ENCODE data around the gene TBC1D17.

Gene TBC1D17

DNA sequence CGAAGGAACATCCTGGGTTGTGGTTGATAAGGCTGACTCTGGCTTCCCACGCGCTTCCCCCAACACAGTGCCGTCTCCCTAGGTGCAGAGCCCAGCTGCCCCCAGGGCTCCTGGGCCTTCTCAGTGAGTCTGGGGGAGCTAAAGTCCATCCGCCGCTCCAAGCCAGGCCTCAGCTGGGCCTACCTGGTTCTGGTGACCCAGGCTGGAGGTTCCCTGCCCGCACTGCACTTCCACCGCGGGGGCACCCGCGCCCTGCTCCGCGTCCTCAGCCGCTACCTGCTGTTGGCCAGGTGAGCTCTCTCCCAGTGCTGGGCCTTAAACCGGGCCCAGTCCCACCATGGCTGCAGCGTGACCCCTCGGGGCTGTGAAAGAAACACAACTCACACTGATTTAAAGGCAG is 3.7 kb downstream of the TBC1D17 start:
- TF ChIP-seq, protein P1, sequence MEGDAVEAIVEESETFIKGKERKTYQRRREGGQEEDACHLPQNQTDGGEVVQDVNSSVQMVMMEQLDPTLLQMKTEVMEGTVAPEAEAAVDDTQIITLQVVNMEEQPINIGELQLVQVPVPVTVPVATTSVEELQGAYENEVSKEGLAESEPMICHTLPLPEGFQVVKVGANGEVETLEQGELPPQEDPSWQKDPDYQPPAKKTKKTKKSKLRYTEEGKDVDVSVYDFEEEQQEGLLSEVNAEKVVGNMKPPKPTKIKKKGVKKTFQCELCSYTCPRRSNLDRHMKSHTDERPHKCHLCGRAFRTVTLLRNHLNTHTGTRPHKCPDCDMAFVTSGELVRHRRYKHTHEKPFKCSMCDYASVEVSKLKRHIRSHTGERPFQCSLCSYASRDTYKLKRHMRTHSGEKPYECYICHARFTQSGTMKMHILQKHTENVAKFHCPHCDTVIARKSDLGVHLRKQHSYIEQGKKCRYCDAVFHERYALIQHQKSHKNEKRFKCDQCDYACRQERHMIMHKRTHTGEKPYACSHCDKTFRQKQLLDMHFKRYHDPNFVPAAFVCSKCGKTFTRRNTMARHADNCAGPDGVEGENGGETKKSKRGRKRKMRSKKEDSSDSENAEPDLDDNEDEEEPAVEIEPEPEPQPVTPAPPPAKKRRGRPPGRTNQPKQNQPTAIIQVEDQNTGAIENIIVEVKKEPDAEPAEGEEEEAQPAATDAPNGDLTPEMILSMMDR (IDR thresholded peaks at IDR 0.05) = no peak
- DNase-seq = peak in 1 of 2 donors; percentile 56
- Histone ChIP-seq H3K4me1 (peaks cover 0 to 15% (median 11%) of the 10 kb centered on the region in 4 donors), H3K9me3 (no peaks in the 10 kb centered on the region), H3K4me3 (no peak overlapping the region), H3K27me3 (no peaks in the 10 kb centered on the region), H3K36me3 (peaks cover 62 to 74% (median 65%) of the 10 kb centered on the region in 3 donors), H3K27ac (no peak overlapping the region)
- intact Hi-C loops (cut with DNase I; ENCODE audit: low total_unique reads) = no loop called here

DNA sequence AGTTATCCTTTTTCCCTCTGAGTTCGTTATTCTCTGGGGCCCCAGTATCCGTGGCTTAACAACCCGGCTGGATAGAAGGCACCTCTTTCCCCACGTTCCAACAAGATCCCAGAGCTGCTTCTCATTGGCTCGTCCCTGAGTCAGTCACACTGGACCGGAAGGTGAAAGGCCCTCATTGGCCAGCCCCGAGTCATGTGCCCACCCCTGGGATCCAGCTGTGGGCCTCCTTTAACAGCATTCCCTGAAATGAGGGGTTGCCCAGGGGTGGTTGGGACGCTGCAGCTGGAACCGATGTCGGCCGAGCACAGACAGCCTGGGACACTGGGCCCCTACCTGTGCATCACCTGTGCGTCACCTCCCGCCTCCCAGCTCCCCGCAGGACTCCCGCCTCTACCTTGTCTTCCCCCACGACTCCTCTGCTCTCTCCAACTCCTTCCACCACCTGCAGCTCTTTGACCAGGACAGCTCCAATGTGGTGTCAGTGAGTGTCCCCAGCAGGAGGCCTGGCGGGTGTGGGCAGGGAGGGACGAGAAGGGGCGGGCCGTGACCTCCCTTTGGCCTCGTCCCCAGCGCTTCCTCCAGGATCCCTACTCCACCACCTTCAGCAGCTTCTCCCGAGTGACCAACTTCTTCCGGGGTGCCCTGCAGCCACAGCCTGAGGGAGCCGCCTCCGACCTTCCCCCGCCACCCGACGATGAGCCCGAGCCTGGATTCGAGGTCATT is 4.3 kb downstream of the TBC1D17 start:
- peak in 1 of 2 donors; percentile 60 for DNase-seq
- intact Hi-C loops (cut with DNase I; ENCODE audit: low total_unique reads) = no loop called here

DNA sequence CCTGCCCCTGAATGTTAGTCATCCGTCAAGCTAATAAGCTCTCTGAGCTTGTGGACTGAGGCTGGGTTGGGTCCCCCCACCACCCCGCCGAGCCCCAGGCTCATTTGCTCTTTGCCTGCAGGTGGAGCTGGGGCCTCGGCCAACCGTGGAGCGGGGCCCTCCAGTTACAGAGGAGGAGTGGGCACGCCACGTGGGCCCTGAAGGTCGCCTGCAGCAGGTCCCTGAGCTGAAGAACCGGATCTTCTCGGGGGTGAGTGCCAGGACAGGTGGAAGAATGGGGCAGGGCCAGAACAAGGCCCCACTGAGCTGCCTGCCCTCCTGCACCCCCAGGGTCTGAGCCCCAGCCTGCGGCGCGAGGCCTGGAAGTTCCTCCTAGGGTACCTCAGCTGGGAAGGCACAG is 5.1 kb downstream of the TBC1D17 start:
- TF ChIP-seq, protein P1 (IDR thresholded peaks at IDR 0.05) = no peak
- Histone ChIP-seq H3K27me3 (no peaks in the 10 kb centered on the region), H3K4me3 (no peak overlapping the region), H3K27ac (no peak overlapping the region), H3K4me1 (peaks cover 0 to 15% (median 11%) of the 10 kb centered on the region in 4 donors), H3K36me3 (peaks cover 62 to 89% (median 75%) of the 10 kb centered on the region in 3 donors), H3K9me3 (no peaks in the 10 kb centered on the region)
- intact Hi-C loops (cut with DNase I; ENCODE audit: low total_unique reads) = no loop called here
- no peak for DNase-seq

More for the DNA sequence above, 4.3 kb downstream of the TBC1D17 start:
- H3K36me3 ChIP-seq = peaks cover 62 to 81% (median 67%) of the 10 kb centered on the region in 3 donors
- H3K9me3 ChIP-seq = no peaks in the 10 kb centered on the region
- H3K4me1 ChIP-seq = peaks cover 0 to 15% (median 11%) of the 10 kb centered on the region in 4 donors
- TF ChIP-seq, protein P1 (IDR thresholded peaks at IDR 0.05) = no peak
- H3K27me3 ChIP-seq = no peaks in the 10 kb centered on the region
- no peak overlapping the region for H3K27ac ChIP-seq
- H3K4me3 ChIP-seq = no peak overlapping the region

DNA sequence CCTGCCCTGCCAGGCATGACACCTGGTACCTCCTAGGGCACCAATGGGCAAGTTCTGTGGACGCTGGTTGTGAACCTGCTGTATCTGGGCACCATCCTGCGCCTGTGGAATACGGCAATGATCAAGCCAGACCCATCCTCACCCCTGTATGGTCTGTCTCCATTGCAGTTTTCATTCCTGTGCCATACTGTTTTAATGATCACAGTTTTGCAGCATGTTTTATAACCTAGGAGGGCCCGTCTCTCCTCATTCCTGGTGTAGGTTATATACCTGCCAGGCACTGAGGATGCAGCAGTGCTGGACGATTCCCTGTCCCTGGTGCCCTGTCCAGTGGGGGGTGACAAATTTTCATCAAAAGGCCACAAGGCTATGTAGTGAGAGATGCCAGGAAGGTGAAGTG is 5.6 kb downstream of the TBC1D17 start:
- DNase-seq = no peak
- H3K4me1 ChIP-seq = peaks cover 0 to 15% (median 10%) of the 10 kb centered on the region in 4 donors
- no peak overlapping the region for H3K27ac ChIP-seq
- H3K27me3 ChIP-seq = no peaks in the 10 kb centered on the region
- H3K9me3 ChIP-seq = no peaks in the 10 kb centered on the region
- intact Hi-C loops (cut with DNase I; ENCODE audit: low total_unique reads) = no loop called here
- TF ChIP-seq, protein P1 (IDR thresholded peaks at IDR 0.05) = no peak
- H3K4me3 ChIP-seq = no peak overlapping the region
- peaks cover 62 to 93% (median 79%) of the 10 kb centered on the region in 3 donors for H3K36me3 ChIP-seq

DNA sequence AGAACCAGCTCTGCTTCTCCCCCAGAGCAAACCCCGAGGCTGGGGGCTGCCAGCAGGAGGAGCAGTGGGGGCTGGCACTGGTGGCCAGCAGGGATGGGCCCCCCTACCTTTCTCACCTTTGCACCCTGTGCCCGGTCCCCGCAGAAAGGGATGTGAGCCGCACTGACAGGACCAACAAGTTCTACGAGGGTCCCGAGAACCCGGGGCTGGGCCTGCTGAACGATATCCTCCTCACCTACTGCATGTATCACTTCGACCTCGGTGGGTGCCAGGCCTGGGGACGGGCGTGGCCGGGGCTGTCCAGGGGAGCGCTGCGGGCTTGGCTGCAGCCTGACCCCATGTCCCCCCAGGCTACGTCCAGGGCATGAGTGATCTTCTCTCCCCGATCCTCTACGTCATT is 6.6 kb downstream of the TBC1D17 start:
- H3K36me3 ChIP-seq = peaks cover 61 to 100% (median 81%) of the 10 kb centered on the region in 3 donors
- no peaks in the 10 kb centered on the region for H3K27me3 ChIP-seq
- intact Hi-C loops (cut with DNase I; ENCODE audit: low total_unique reads) = no loop called here
- TF ChIP-seq, protein P1 (IDR thresholded peaks at IDR 0.05) = no peak
- H3K9me3 ChIP-seq = no peaks in the 10 kb centered on the region
- no peak for DNase-seq
- no peak overlapping the region for H3K4me3 ChIP-seq
- H3K27ac ChIP-seq = no peak overlapping the region
- peaks cover 0 to 5% (median under 1%) of the 10 kb centered on the region in 4 donors for H3K4me1 ChIP-seq
